Activated CD8-positive, alpha-beta memory T cell treated with anti-CD3 and anti-CD28 coated beads, Interleukin-2, amount 10 ng/mL, durations not matched to agents 7 days and 5 days (primary cell): ENCODE data around the gene CLSTN2. TPM values are rescaled to one million over a fixed set of nuclear protein-coding genes. Genes with fewer than 3 reads are reported as not detected.

ENCODE experiments used
- ATAC-seq: fragments of 150-1000 bp; cut with Tn5 transposase; one replicate; pipeline ENCODE4 v1.10.0; 2021; ENCODE audit warnings: moderate library complexity
- CTCF ChIA-PET: fragments of 350-600 bp; sonication (Branson Sonifier 250); formaldehyde crosslinking; loops from one replicate; lab custom pipeline; 2021; ENCODE audit warnings: antibody characterized with exemption; lab: Charles Lee
- DNase-seq: peaks from one replicate; pipeline ENCODE4 v3.0.0-alpha.2; 2020
- H3K27ac Mint-ChIP-seq: one replicate; pipeline ENCODE4 v1.8.0; 2021; ENCODE audit warnings: mild to moderate bottlenecking, mixed read lengths
- H3K27me3 Mint-ChIP-seq: one replicate; pipeline ENCODE4 v1.8.0; 2021; ENCODE audit warnings: mixed read lengths
- H3K36me3 Mint-ChIP-seq: one replicate; pipeline ENCODE4 v1.8.0; 2021; ENCODE audit warnings: mild to moderate bottlenecking, mixed read lengths
- H3K4me1 Mint-ChIP-seq: one replicate; pipeline ENCODE4 v1.8.0; 2021; ENCODE audit warnings: mixed read lengths
- H3K4me3 Mint-ChIP-seq: one replicate; pipeline ENCODE4 v1.8.0; 2021; ENCODE audit warnings: mild to moderate bottlenecking, moderate library complexity, mixed read lengths
- H3K9me3 Mint-ChIP-seq: one replicate; pipeline ENCODE4 v1.8.0; 2022; ENCODE audit warnings: low read depth, mixed read lengths
- total RNA-seq, 2 experiments: library from RNA; stranded (reverse); gene quantifications; one replicate each; pipeline ENCODE4 v1.2.3, GENCODE V29; 2021

The CLSTN2 gene
- total RNA-seq, 2 experiments from 2014 or later: 0.07 TPM; not detected in 1

- DNase-seq: no peak
- Mint-ChIP-seq H3K4me3 (no peak overlapping the region), H3K9me3 (no peaks in the 10 kb centered on the region), H3K27me3 (peaks cover 57% of the 10 kb centered on the region), H3K4me1 (peaks cover 12% of the 10 kb centered on the region), H3K27ac (no peak overlapping the region), H3K36me3 (no peaks in the 10 kb centered on the region)
- no peak for ATAC-seq
- CTCF ChIA-PET: no interaction called here
Observed at GRCh38 chr3:139933766-139934165, 1.2 kb upstream of the CLSTN2 start.

GRCh38 chr3:139934613-139935015 is 371 bp upstream of the CLSTN2 start:
- Mint-ChIP-seq H3K36me3 (no peaks in the 10 kb centered on the region), H3K27me3 (peaks cover 57% of the 10 kb centered on the region), H3K4me1 (peaks cover 12% of the 10 kb centered on the region), H3K4me3 (no peak overlapping the region), H3K9me3 (no peaks in the 10 kb centered on the region), H3K27ac (no peak overlapping the region)
- no peak for DNase-seq
- CTCF ChIA-PET: no interaction called here
- ATAC-seq: no peak

- H3K4me1 Mint-ChIP-seq: peaks cover 12% of the 10 kb centered on the region
- H3K36me3 Mint-ChIP-seq: no peaks in the 10 kb centered on the region
- CTCF ChIA-PET: no interaction called here
- H3K27ac Mint-ChIP-seq: no peak overlapping the region
- H3K9me3 Mint-ChIP-seq: no peaks in the 10 kb centered on the region
- no peak for DNase-seq
- ATAC-seq: no peak
- no peak overlapping the region for H3K4me3 Mint-ChIP-seq
- peaks cover 60% of the 10 kb centered on the region for H3K27me3 Mint-ChIP-seq
Observed at GRCh38 chr3:139935866-139936817, 1.2 kb downstream of the CLSTN2 start.

GRCh38 chr3:139937674-139938279 is 2.8 kb downstream of the CLSTN2 start:
- CTCF ChIA-PET: interaction anchor here (0.7 to 1.0 kb wide), 3 partner anchors 10 to 825 kb away, joined by 3 to 4 read pairs (median 3); no protein-coding TSS in a partner anchor
- Mint-ChIP-seq H3K9me3 (no peaks in the 10 kb centered on the region), H3K27ac (no peak overlapping the region), H3K27me3 (peaks cover 53% of the 10 kb centered on the region), H3K36me3 (no peaks in the 10 kb centered on the region), H3K4me1 (peaks cover 12% of the 10 kb centered on the region), H3K4me3 (no peak overlapping the region)
- no peak for DNase-seq
- ATAC-seq: no peak

GRCh38 chr3:139939681-139940190 is 4.8 kb downstream of the CLSTN2 start:
- no peaks in the 10 kb centered on the region for H3K9me3 Mint-ChIP-seq
- ATAC-seq: no peak
- peaks cover 8% of the 10 kb centered on the region for H3K4me1 Mint-ChIP-seq
- peaks cover 35% of the 10 kb centered on the region for H3K27me3 Mint-ChIP-seq
- CTCF ChIA-PET: no interaction called here
- no peaks in the 10 kb centered on the region for H3K36me3 Mint-ChIP-seq
- no peak overlapping the region for H3K27ac Mint-ChIP-seq
- H3K4me3 Mint-ChIP-seq: no peak overlapping the region
- DNase-seq: no peak

- ATAC-seq (no peak), DNase-seq (no peak)
- CTCF ChIA-PET: no interaction called here
- Mint-ChIP-seq H3K36me3 (no peaks in the 10 kb centered on the region), H3K27me3 (peaks cover 31% of the 10 kb centered on the region), H3K27ac (no peak overlapping the region), H3K9me3 (no peaks in the 10 kb centered on the region), H3K4me1 (peaks cover 6% of the 10 kb centered on the region), H3K4me3 (no peak overlapping the region)
Observed at GRCh38 chr3:139940622-139941021, 5.6 kb downstream of the CLSTN2 start.

GRCh38 chr3:139941580-139941979 is 6.6 kb downstream of the CLSTN2 start:
- Mint-ChIP-seq H3K4me3 (no peak overlapping the region), H3K4me1 (no peaks in the 10 kb centered on the region), H3K36me3 (no peaks in the 10 kb centered on the region), H3K27me3 (peaks cover 21% of the 10 kb centered on the region), H3K27ac (no peak overlapping the region), H3K9me3 (no peaks in the 10 kb centered on the region)
- CTCF ChIA-PET: no interaction called here
- DNase-seq (no peak), ATAC-seq (no peak)

- H3K27me3 Mint-ChIP-seq: peaks cover 3% of the 10 kb centered on the region
- CTCF ChIA-PET: no interaction called here
- no peaks in the 10 kb centered on the region for H3K9me3 Mint-ChIP-seq
- H3K27ac Mint-ChIP-seq: no peak overlapping the region
- ATAC-seq (no peak), DNase-seq (no peak)
- H3K4me1 Mint-ChIP-seq: no peaks in the 10 kb centered on the region
- H3K36me3 Mint-ChIP-seq: no peaks in the 10 kb centered on the region
- H3K4me3 Mint-ChIP-seq: no peak overlapping the region
Observed at GRCh38 chr3:139944256-139944910, 9.4 kb downstream of the CLSTN2 start.

- Mint-ChIP-seq H3K36me3 (no peaks in the 10 kb centered on the region), H3K4me3 (no peak overlapping the region), H3K27ac (no peak overlapping the region), H3K9me3 (no peaks in the 10 kb centered on the region), H3K4me1 (no peaks in the 10 kb centered on the region), H3K27me3 (no peaks in the 10 kb centered on the region)
- CTCF ChIA-PET: no interaction called here
- DNase-seq: no peak
- ATAC-seq: no peak
Observed at GRCh38 chr3:139945386-139945785, 10.4 kb downstream of the CLSTN2 start.

GRCh38 chr3:139945942-139946341 is 11.0 kb downstream of the CLSTN2 start:
- H3K27ac Mint-ChIP-seq: no peak overlapping the region
- DNase-seq: no peak
- no peaks in the 10 kb centered on the region for H3K4me1 Mint-ChIP-seq
- CTCF ChIA-PET: no interaction called here
- ATAC-seq: no peak
- no peaks in the 10 kb centered on the region for H3K36me3 Mint-ChIP-seq
- H3K4me3 Mint-ChIP-seq: no peak overlapping the region
- no peaks in the 10 kb centered on the region for H3K9me3 Mint-ChIP-seq
- H3K27me3 Mint-ChIP-seq: no peaks in the 10 kb centered on the region

- no peak for ATAC-seq
- no peaks in the 10 kb centered on the region for H3K36me3 Mint-ChIP-seq
- H3K4me3 Mint-ChIP-seq: no peak overlapping the region
- H3K4me1 Mint-ChIP-seq: no peaks in the 10 kb centered on the region
- no peak for DNase-seq
- H3K27me3 Mint-ChIP-seq: no peaks in the 10 kb centered on the region
- CTCF ChIA-PET: interaction anchor here (1.0 kb wide), 1 partner anchor 11 kb away, joined by 4 read pairs; no protein-coding TSS in a partner anchor
- no peak overlapping the region for H3K27ac Mint-ChIP-seq
- H3K9me3 Mint-ChIP-seq: no peaks in the 10 kb centered on the region
Observed at GRCh38 chr3:139948467-139948866, 13.5 kb downstream of the CLSTN2 start.

GRCh38 chr3:139948898-139949297 is 13.9 kb downstream of the CLSTN2 start:
- CTCF ChIA-PET: no interaction called here
- DNase-seq (no peak), ATAC-seq (no peak)
- Mint-ChIP-seq H3K4me3 (no peak overlapping the region), H3K4me1 (no peaks in the 10 kb centered on the region), H3K36me3 (no peaks in the 10 kb centered on the region), H3K9me3 (no peaks in the 10 kb centered on the region), H3K27me3 (no peaks in the 10 kb centered on the region), H3K27ac (no peak overlapping the region)

GRCh38 chr3:139953131-139953910 is 18.3 kb downstream of the CLSTN2 start:
- H3K36me3 Mint-ChIP-seq: no peaks in the 10 kb centered on the region
- DNase-seq (no peak), ATAC-seq (no peak)
- no peak overlapping the region for H3K27ac Mint-ChIP-seq
- no peaks in the 10 kb centered on the region for H3K9me3 Mint-ChIP-seq
- CTCF ChIA-PET: no interaction called here
- H3K27me3 Mint-ChIP-seq: no peaks in the 10 kb centered on the region
- no peak overlapping the region for H3K4me3 Mint-ChIP-seq
- no peaks in the 10 kb centered on the region for H3K4me1 Mint-ChIP-seq
